Lung (tissue), 14 donors: ENCODE measurements around the gene GOLGA8R. TPM values are rescaled to one million over a fixed set of nuclear protein-coding genes. Genes with fewer than 3 reads are reported as not detected.
"Not testable (repeated sequence)": the region's sequence is repeated elsewhere in the genome, so short reads cannot be mapped to it uniquely, and the experiment has no call there.

ENCODE experiments used
- ATAC-seq: fragments of 200-7000 bp; cut with Tn5 transposase; one replicate; pipeline ENCODE4 v1.9.1; 2020; ENCODE audit warnings: moderate number of reproducible peaks; ENCODE audit not compliant: insufficient read depth, low FRiP score
- DNase-seq, 3 donors: peaks; one replicate each; pipeline ENCODE4 v3.0.0-alpha.2; 2013 to 2017
- H3K27ac ChIP-seq, 2 donors: one replicate each; pipeline ENCODE4 v1.5.1; 2013; ENCODE audit warnings: mild to moderate bottlenecking in 2 of 2, moderate library complexity in 2 of 2, control low read depth in 1 of 2, inconsistent platforms in 1 of 2, low read depth in 1 of 2, low read length in 1 of 2
- H3K27me3 ChIP-seq, 3 donors: one replicate each; pipeline ENCODE4 v1.5.1; 2013; ENCODE audit warnings: low read length in 2 of 3; ENCODE audit not compliant: control insufficient read depth in 3 of 3, insufficient read depth in 3 of 3
- H3K36me3 ChIP-seq, 4 donors: one replicate each; pipeline ENCODE4 v1.5.1; 2013; ENCODE audit warnings: low read length in 4 of 4, mild to moderate bottlenecking in 1 of 4, moderate library complexity in 1 of 4; ENCODE audit not compliant: control insufficient read depth in 4 of 4, insufficient read depth in 4 of 4
- H3K4me1 ChIP-seq, 5 donors: one replicate each; pipeline ENCODE4 v1.5.1; 2013; ENCODE audit warnings: low read length in 5 of 5, mild to moderate bottlenecking in 2 of 5, moderate library complexity in 1 of 5; ENCODE audit not compliant: control insufficient read depth in 5 of 5, insufficient read depth in 5 of 5
- H3K4me3 ChIP-seq: one replicate; pipeline ENCODE4 v1.5.1; 2013; ENCODE audit warnings: mild to moderate bottlenecking, control low read depth, moderate library complexity
- H3K9ac ChIP-seq, 2 donors: one replicate each; pipeline ENCODE4 v1.5.1; 2013; ENCODE audit warnings: low read length in 2 of 2, control low read depth in 1 of 2; ENCODE audit not compliant: insufficient read depth in 1 of 2
- H3K9me3 ChIP-seq, 4 donors: one replicate each; pipeline ENCODE4 v1.5.1; 2013; ENCODE audit warnings: low read length in 3 of 4, mild to moderate bottlenecking in 1 of 4, moderate library complexity in 1 of 4; ENCODE audit not compliant: control insufficient read depth in 4 of 4, insufficient read depth in 3 of 4
- WGBS, 2 donors: extraction: QIAGEN DNeasy Blood & Tissue Kit; methylation state at CpG; one replicate each; pipeline ENCODE4 v1.1.7; 2013; 5-methylcytosine and 5-hydroxymethylcytosine counted together
- long read RNA-seq, 5 donors: transcript quantifications; one replicate each; lab custom pipeline, GENCODE V29; 2026
- polyA plus RNA-seq, 2 donors: library from polyadenylated mRNA; stranded (reverse); fragments of 200-250 nt; gene quantifications; one replicate each; pipeline ENCODE4 v1.2.1, GENCODE V29; 2013
- total RNA-seq, 2 donors: library from RNA; depleted of rRNA in 1 of 2; stranded (reverse); fragments of >200 nt in 1 of 2; gene quantifications; one replicate each; pipeline ENCODE4 v1.2.1, GENCODE V29; 2014 to 2021
- donor health status: Bipolar disorder and iron deficiency.
- donor health status: healthy.
- donor health status: DM: yes; HTN: yes; CAD: no.

The GOLGA8R gene
- total RNA-seq: 1 to 10 TPM; 3.8 to 9.8 TPM
- polyA plus RNA-seq: 1 to 10 TPM in 1 of 2 donors, under 1 TPM in 1; 0.76 to 1.6 TPM
- long read RNA-seq, donor 1: 0 reads
- long read RNA-seq, donor 2: 0 reads
- long read RNA-seq, donor 3, partial matches to known transcripts: 0 of 2 reads
- long read RNA-seq, donor 3, other reads (novel, unspliced or antisense): 0 of 2 reads
- long read RNA-seq, donor 4: 0 reads
- long read RNA-seq, donor 5, partial matches to known transcripts: 0 of 1 reads
- long read RNA-seq, donor 5, other reads (novel, unspliced or antisense): 0 of 1 reads

- H3K36me3 ChIP-seq, H3K9me3 ChIP-seq, H3K4me3 ChIP-seq, H3K9ac ChIP-seq, DNase-seq, ATAC-seq, H3K27me3 ChIP-seq, H3K27ac ChIP-seq, H3K4me1 ChIP-seq: not testable (repeated sequence)
- 96% methylated on average over 4 of the region's 7 CpGs; no CpG with 5 or more reads in 1 of the 2 donors for WGBS, 2 donors
These were observed at the start of gene GOLGA8R for GRCh38 chr15:30414160-30414559. Gene GOLGA8R (minus strand): TSS chr15:30414260. CDS start chr15:30414162, 98 bp downstream.

- not testable (repeated sequence) for H3K9ac ChIP-seq, DNase-seq, H3K27me3 ChIP-seq, H3K9me3 ChIP-seq, H3K4me3 ChIP-seq, ATAC-seq, H3K4me1 ChIP-seq, H3K27ac ChIP-seq, H3K36me3 ChIP-seq
- WGBS, 2 donors: no CpG with 5 or more reads among the region's 1 CpG
These were observed 49.8 kb upstream of the GOLGA8R start for GRCh38 chr15:30463849-30464248.

GRCh38 chr15:30462176-30462575, 48.1 kb upstream of the GOLGA8R start:
- not testable (repeated sequence) for H3K9me3 ChIP-seq, H3K9ac ChIP-seq, H3K36me3 ChIP-seq, H3K27ac ChIP-seq, H3K27me3 ChIP-seq, H3K4me3 ChIP-seq, DNase-seq, H3K4me1 ChIP-seq, ATAC-seq
- no CpG with 5 or more reads among the region's 9 CpGs for WGBS, 2 donors

- not testable (repeated sequence) for H3K9me3 ChIP-seq, H3K36me3 ChIP-seq, H3K27me3 ChIP-seq, H3K4me1 ChIP-seq, H3K9ac ChIP-seq, DNase-seq, ATAC-seq, H3K4me3 ChIP-seq, H3K27ac ChIP-seq
These were observed 38.6 kb upstream of the GOLGA8R start for GRCh38 chr15:30452702-30453101.

- not testable (repeated sequence) for DNase-seq, H3K36me3 ChIP-seq, H3K27ac ChIP-seq, H3K4me3 ChIP-seq, H3K27me3 ChIP-seq, H3K9ac ChIP-seq, H3K4me1 ChIP-seq, ATAC-seq, H3K9me3 ChIP-seq
- WGBS, 2 donors: 32 to 52% methylated on average over 1 to 2 of the region's 3 CpGs
These were observed 24.3 kb upstream of the GOLGA8R start for GRCh38 chr15:30438348-30438747.

- not testable (repeated sequence) for H3K4me1 ChIP-seq, H3K27me3 ChIP-seq, H3K9me3 ChIP-seq, H3K4me3 ChIP-seq, ATAC-seq, H3K27ac ChIP-seq, DNase-seq, H3K9ac ChIP-seq, H3K36me3 ChIP-seq
- 90 to 97% methylated on average over 3 of the region's 5 CpGs for WGBS, 2 donors
These were observed 21.8 kb upstream of the GOLGA8R start for GRCh38 chr15:30435878-30436277.

- H3K27ac ChIP-seq, H3K9me3 ChIP-seq, H3K36me3 ChIP-seq, DNase-seq, H3K4me3 ChIP-seq, H3K9ac ChIP-seq, H3K27me3 ChIP-seq, H3K4me1 ChIP-seq, ATAC-seq: not testable (repeated sequence)
- WGBS, 2 donors: 19 to 68% methylated on average over 6 of the region's 6 CpGs
These were observed 6.7 kb upstream of the GOLGA8R start for GRCh38 chr15:30420723-30421122.

GRCh38 chr15:30407636-30408035, 6.4 kb downstream of the GOLGA8R start:
- H3K36me3 ChIP-seq, H3K27ac ChIP-seq, H3K9me3 ChIP-seq, DNase-seq, ATAC-seq, H3K9ac ChIP-seq, H3K4me3 ChIP-seq, H3K27me3 ChIP-seq, H3K4me1 ChIP-seq: not testable (repeated sequence)
- 85 to 90% methylated on average over 5 of the region's 6 CpGs for WGBS, 2 donors
